SIG-M5 treated with dmso at 0.1 percent for 504 hours (cell line): Measurements from ENCODE around the gene ARNT2.

Experiments used
- DNase-seq: peaks from one replicate; lab custom pipeline; 2025; ENCODE audit not compliant: unreplicated experiment; lab: John Stamatoyannopoulos, UW

Gene ARNT2

DNA sequence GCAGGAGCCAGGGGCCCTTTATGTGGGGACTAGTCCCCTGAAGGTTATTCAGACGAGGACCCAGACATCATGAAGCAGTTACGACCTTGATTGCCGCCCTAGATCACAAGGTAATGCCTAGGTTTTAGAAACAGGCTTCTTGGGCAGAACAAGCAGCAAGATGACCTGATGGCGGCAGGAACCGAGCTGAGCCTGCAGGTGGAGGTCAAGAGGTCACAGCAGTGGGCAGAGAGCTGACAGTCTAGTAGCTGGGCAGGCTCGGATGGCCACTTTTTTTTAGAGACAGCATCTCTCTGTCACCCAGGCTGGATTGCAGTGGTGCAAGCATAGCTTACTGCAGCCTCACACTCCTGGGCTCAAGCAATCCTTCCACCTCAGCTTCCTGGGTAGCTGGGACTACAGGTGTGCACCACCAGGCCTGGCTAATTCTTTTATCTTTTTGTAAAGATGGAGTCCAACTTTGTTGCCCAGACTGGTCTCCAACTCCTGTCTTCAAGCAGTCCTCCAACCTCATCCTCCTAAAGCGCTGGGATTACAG is 207.4 kb downstream of the ARNT2 start:
- no peak for DNase-seq

DNA sequence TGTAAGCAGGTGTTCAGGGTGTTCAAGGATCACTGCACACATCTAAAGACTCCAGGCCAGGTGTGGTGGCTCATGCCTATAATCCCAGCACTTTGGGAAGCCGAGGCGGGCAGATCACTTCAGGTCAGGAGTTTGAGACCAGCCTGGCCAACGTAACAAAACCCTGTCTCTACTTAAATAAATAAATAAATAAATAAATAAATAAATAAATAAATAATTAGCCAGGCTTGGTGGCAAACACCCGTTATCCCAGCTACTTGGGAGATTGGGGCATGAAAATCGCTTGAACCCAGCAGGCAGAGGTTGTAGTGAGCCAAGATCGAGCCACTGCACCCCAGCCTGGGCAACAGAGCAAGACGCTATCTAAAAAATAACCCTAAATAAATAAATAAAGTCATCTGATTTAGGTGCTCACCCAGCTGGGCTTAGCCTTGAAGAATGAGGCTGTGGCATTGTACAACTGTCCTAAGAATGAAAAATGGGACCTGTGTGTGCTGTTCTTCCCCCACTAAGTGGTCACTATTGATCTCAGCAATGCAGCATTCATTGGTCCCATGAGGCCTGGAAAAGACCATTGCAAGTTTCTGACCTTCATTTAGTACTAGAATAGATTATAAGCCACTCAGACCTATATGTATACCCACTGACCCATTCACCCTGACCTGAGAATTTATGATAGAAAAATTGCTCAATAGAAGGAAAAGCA is 208.1 kb downstream of the ARNT2 start:
- no peak for DNase-seq

DNA sequence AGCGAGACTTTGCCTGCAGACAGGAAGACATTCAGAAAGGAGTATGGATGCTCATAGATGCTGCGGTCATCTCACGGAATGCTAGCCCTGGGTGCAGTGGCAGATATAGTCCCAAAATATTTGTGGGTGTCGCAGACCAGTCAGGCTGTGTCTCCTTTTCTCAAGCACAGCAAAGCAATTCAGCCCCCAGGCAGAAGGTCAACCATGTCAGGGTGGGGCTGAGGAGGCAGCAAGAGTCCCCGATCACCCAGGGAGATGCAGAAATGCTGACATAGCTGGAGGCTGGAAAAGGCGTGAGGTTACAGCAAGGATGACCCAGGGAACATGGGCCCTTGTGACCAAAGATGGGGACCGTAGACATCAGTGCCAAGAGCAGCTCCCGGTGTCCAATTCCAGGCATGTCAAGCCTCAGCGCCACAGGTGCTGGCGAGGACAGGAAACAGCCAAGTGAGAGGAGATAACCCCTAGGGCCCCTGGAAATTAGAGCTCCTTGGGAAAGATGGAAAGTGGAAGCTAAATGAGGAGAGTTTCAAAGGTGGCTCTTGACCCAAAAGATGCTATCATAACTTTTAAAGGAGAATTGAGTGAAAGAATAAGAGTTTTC is 209.7 kb downstream of the ARNT2 start:
- no peak for DNase-seq

DNA sequence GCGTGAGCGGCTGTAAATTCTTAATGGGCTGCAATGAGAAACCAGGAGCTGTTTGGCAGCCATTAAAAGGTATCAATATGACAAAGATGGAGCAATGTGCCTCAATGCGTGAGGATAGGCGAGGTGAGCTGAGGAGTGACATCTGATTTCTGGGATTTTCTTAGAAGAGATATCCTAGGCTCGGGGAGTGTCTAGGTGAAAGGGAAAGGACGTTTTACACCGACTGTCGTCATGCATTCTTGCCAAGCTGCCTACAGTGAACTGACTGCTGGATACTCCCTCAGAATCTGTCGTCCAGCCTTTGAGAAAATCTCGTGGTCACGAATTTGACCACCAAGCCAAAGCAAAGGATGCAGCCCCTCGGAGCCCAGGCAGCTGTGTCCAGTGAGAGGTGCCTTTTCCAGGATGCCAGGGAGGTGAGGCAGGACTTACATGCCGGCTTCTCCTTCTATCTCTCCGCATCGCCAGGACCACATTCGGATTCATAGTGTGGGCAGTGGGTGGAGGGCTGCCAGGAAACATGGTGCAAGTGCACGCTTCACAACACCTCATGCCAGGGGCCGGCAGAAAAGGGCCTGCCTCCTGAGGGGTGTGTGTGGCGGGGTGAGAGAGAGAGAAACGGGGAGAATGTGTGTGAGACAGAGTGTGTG is 210.7 kb downstream of the ARNT2 start:
- DNase-seq, result no peak

DNA sequence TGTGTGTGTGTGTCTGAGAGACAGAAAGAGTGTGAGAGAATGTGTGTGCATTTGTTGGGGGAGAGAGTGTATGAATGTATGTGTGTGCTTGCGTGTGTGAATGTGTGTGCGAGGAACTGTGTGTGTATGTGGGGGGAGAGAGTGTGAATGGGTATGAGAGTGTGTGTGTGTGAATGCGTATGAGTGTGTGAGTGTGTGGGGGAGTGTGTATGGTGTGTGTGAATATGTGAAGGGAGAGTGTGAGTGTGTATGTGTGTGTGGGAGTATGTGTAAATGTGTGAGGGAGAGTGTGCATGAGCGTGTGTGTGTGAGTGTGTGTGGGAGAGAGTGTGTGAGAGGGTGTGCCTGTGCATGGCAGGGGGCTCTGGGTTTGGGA is 211.2 kb downstream of the ARNT2 start:
- no peak for DNase-seq

DNA sequence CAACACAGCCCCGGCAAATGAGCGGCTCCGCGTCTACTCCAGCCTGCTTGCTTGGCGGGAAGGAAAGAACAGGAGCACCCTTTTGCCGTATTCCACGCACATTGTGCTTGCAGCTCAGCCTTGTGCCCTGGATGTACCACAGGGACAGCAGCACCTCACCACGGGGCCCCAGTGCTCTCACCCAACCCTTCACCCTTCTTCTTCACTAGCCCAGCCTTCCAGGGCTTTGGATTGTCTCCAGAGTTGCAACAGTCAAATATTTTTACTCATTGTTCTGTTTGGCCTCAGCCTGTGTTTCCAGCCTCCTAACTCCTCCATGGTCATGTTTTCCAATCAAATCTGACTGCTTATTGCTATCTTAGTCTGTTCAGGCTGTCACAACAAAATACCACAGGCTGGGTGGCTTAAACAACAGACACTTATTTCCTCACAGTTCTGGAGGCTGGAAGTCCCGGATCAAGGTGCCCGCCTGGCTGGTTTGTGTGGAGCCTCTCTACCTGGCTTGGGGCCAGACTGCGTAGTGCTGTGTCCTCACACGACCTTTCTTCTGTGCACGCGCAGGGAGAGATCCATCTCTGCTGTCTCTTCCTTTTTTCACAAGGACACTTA is 211.7 kb downstream of the ARNT2 start:
- DNase-seq, result no peak

DNA sequence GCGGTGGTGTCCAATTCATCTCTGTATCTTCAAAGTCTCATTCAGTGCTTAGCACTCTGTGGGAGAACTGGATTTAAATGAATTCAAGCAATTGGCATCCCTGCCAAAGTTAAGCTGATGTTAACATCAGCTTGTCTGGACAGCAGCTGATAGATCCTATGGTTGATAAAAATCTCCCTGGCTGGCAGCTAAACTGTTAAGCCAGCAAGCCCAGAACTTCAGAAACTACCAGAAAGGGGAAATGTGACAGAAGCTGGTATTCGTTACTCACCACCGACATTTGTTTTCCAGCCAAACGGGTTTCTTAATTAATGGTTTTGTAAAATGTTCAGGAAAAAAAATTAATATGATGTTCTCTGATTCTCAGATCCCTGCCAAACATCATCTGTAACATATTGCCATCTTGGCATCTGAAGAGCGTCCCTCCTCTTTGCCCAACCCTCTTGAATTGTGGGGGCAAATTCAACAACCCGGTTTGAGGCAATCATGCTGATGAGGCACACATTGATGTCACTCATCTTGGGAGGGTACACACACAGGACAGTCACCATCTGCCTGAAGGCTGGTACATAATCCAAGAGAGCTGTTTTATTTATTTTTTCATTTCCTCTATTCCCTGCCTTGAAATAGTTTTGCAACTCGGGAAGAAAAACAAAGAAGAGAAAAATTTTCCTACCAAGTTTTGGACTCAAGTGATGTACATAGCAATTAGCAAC is 214.7 kb downstream of the ARNT2 start:
- no peak for DNase-seq

DNA sequence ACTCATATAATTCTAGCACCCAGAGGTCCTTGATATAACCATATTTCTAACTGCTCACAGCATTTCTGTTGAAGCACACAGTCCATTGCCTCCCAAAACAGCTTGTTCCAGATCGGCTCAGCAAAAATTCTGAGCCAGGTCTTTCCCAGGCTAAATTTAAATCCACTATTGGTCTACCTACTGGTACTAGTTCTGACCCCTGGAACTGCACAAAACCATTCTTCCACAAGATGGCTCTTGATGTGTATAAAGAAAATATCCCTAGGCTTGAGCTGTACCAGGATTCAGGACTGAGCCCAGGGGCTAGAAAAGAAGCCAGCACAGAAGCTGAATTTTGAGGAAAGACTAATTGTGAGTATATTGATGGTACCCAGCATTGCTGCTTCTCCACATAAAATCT is 215.5 kb downstream of the ARNT2 start:
- DNase-seq, result peak; percentile 16

DNA sequence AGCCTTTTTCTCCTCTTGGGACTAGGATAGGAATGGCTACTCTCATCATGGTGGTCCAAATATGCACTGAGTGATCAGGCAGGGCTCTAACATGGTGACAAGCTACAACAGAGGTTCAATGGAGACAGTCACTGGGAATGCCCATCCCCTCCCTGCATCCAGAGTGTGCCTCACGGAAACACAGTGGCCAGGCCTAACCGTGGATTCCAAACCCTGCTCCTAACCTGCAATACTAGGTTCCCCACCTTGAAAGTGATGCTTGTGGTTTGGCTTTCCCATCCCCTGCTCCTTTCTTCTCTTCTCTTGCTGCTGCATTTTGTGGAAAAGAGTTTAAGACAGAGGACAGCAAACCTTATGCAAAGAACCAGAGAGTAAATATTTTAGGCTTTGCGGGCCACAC is 216.0 kb downstream of the ARNT2 start:
- no peak for DNase-seq

DNA sequence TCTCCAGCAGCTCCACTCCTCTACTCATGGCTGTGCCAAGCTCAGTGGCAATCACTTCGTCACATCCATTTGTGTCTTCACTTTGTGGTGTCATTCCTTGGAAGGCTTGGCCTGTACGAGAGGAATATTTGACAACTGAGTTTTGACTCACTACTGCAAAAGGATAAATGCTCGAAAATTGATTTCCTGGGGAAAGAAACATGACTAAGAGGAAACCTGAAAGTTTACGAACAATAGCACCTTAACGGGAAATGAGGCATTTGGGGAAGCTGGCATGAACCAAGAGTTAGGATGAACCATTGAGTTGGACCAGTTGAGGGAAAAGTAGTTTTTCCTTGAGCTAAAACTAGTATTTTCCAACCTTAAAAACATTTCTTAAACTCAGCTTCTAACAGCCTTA is 216.7 kb downstream of the ARNT2 start:
- DNase-seq, result no peak

DNA sequence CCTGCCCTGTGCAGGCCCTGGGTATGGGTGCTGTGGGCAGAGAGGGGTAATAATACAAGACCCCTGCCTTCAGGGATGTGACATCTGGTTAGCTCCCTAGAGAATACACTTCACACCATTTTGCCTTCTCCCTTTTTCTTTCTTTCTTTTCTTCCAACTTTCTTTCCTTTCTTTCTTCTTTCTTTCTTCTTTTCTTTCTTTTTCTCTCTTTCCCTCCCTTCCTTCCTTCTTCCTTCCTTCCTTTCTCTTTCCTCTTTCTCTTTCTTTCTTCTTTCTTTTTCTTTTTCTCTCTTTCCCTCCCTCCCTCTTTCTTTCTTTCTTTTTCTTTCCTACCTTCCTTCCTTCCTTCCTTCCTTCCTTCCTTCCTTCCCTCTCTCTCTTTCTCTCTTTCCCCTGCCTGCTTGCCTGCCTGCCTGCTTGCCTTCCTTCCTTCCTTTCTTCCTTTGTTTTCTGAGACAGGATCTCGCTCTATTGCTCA is 222.5 kb downstream of the ARNT2 start:
- no peak for DNase-seq

DNA sequence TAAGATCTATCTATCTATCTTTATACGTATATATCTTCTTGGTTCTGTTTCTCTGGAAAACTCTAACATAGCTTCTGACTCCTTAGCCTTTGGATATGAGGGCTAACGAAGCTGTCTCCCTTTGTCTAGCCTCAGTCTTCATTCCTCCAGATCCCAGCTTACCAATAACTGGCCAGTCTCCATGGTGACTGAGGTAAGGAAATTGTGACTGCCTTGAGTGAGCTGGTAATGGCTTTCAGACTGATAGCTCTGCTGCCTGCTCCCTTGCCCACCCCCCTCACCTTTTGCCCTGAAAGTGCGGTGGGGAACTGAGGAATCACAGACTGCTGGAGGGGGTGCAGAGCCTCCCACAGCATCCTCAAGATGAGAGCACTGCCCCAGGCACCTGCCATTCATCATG is 225.2 kb downstream of the ARNT2 start:
- no peak for DNase-seq

DNA sequence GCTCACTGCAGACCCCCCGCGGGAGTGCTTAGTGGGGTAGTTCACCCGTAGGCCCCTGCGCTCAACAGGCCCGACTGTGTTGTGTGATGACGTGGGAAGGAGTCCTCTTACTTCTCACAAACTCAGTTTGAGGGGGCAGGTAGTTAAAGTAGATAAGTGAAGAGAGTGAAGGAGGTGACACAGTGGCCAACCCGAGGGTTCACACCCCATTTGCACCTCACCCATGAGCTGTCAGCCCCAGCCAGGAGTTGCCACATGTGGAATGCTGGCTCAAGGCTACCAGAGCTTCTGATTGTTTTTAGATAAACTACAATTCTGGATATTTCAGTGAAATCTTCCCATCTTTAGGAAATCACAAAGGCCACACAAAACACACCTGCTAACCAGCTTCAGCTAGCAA is 226.8 kb downstream of the ARNT2 start:
- no peak for DNase-seq

DNA sequence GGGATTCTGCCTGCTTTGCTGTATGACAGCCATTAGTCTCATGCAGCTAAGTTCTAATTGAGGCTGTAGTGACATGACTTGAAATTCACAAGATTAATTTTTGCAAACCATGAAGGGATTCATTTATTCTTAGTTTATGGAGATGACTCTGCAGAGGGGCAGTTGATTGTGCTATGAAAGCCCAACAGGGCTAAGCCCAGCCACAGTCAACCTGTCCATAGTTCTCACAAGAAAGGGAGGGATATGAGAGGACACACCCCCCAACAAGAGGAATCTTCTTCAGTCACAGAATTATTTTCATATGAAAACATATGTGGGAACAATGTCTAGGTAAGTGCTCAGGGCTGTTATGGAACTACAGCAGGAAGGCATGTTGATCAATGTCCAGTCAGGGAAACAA is 229.0 kb downstream of the ARNT2 start:
- DNase-seq, result no peak

DNA sequence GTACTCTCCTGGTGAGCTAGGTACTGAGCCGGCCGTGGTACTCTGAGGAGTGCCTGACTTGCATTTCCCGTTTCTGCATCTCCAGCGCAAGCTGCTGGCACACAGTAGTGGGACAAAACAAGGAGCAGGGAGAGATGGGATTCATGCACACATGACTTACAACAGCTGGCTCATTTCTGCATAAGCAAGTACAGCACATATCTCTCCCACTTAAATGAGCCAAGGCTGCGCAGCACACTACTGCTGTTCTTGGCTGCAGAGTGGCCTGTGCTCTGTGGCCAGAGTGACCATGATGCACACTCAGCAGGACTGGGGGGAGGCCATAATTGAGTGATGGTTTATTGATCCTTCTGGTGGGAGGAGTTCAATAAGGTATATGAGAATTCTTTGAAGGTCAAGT is 231.8 kb downstream of the ARNT2 start:
- DNase-seq, result no peak

DNA sequence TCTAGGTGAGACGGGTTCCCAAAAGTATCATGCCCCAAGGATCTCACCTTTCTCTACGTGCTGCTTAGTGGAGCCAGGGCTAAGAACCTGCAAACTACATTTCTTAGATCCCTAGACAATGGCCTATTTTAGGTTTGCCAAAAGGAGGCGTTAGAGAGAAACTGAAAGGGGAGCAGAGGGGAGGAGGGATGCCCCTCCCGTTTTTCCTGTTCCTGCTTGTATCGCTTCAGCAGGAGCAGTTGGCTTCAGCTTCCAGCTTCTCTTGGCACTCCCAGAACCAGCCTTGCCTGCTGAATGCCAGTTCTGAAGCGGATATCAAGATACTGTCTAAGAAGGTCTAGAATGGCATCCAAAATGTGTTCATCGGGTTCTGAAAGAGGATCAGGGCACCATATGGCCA is 232.5 kb downstream of the ARNT2 start:
- DNase-seq, result peak; percentile 1

DNA sequence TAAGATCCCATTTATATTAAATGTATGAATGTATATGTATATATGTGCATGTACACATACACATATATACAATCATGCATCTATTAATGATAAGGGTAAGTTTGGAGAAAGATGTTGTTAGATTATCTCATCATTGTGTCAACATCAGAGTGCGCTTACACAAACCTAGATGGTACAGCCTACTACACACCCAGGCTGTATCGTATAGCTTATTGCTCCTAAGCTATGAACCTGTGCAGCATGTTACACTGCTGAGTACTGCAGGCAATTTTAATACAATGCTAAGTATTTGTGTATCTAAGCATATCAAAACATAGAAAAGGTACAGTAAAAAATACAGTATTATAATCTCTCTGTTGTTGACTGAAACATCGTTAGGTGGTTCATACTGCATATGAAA is 233.6 kb downstream of the ARNT2 start:
- no peak for DNase-seq

DNA sequence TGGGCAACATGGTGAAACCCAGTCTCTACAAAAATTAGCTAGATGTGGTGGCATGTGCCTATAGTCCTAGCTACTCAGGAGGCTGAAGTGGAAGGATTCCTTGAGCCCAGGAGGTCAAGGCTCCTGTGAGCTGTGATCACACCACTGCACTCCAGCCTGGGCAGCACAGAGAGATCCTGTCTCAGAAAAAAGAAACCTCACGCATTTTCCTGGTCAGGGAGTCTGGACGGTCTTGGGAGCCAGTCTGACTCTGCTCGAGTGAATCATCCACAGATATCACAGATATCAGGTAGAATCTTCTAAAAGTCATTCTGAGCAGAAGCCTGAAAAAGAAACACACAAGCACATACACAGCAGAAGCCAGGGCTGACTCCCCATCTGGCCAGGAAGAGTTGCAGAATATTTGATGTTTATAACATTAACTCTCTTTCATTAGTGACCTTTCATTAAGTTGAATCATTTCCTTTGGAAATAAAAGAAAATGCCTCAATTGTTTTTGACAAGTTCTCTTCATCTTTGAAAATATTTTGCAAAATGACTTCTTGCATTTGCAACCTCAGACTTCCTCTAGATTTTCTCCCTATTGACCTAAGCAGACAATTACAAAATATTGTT is 234.5 kb downstream of the ARNT2 start:
- no peak for DNase-seq

DNA sequence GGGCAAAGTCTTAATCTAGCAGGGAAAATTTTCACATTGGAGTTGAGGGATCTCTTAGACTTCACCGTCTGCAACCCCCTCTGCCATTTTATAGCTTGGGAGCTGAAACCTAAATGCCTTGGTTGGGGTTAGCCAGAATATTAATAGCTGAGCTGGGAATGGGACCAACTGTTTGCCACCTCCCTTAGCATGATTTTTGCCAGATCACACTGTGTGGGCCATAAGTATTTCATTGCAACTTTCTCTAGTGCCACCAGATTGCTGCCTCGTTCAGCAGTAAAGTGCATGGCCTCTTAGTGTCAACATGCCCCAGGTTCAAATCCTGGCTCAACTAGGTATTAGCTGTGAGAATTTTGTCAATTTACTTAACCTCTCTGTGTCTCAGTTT is 235.0 kb downstream of the ARNT2 start:
- no peak for DNase-seq

DNA sequence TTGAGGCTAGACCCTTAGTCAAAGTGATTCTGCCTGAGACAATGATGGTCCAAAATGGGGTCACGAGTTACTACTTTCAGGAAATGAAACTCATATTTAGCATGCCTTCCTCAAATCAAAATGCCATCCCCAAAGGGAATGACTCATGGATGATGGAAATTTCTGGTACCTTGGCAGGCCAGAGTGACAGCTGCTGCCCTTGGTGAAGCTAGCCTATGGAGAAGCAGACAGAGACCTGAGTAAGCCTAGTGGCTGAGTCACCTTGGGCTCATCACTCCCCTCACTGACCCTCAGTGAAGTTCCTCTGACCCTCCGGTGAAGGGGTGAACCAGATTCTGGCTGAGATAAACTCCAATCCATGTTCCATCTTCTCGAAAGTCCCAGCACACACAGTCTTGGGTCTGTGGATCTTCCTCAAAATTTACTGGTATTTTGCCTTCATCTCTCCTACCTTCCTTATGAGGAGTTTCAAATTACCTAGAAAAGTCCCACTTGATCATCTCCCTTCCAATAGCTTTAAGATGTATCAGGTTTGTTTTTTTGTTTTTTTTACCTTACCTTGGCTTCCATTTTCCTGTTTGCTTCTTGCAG is 236.4 kb downstream of the ARNT2 start:
- no peak for DNase-seq
